GM04503 (cell line): ENCODE data around the gene TMEM253.

Experiments used
- DNase-seq: peaks from one replicate; pipeline ENCODE4 v3.0.0-alpha.2; 2012; ENCODE audit warnings: low read depth

Gene TMEM253

GRCh38 chr14:21100931-21101330, at the start of gene TMEM253:
TSS of gene TMEM253 (plus strand) at chr14:21101066. CDS start at chr14:21101344, 278 bp downstream.
- no peak for DNase-seq

- no peak for DNase-seq
These were observed 47.4 kb upstream of the TMEM253 start for GRCh38 chr14:21053184-21054122.

- DNase-seq, result no peak
These were observed 46.6 kb upstream of the TMEM253 start for GRCh38 chr14:21054123-21054767.

GRCh38 chr14:21054768-21055145, 46.1 kb upstream of the TMEM253 start:
- no peak for DNase-seq

GRCh38 chr14:21055432-21056117, 45.3 kb upstream of the TMEM253 start:
- no peak for DNase-seq

GRCh38 chr14:21056520-21057163, 44.2 kb upstream of the TMEM253 start:
- no peak for DNase-seq

- no peak for DNase-seq
These were observed 42.8 kb upstream of the TMEM253 start, which contains the start of gene RNASE8 for GRCh38 chr14:21057803-21058675. TSS of gene RNASE8 (plus strand) at chr14:21057822. CDS start at chr14:21057893, 71 bp downstream.

GRCh38 chr14:21058903-21059302, 42.0 kb upstream of the TMEM253 start:
- no peak for DNase-seq

GRCh38 chr14:21059842-21060613, 40.8 kb upstream of the TMEM253 start:
- DNase-seq, result no peak

- DNase-seq, result no peak
These were observed 40.1 kb upstream of the TMEM253 start for GRCh38 chr14:21060614-21061346.

- DNase-seq, result no peak
These were observed 39.6 kb upstream of the TMEM253 start for GRCh38 chr14:21061347-21061668.

- DNase-seq, result no peak
These were observed 37.4 kb upstream of the TMEM253 start for GRCh38 chr14:21063479-21063878.

GRCh38 chr14:21066882-21067502, 33.9 kb upstream of the TMEM253 start:
- no peak for DNase-seq

GRCh38 chr14:21068521-21069387, 32.1 kb upstream of the TMEM253 start:
- no peak for DNase-seq

- no peak for DNase-seq
These were observed 31.3 kb upstream of the TMEM253 start for GRCh38 chr14:21069388-21070082.

GRCh38 chr14:21070083-21070609, 30.7 kb upstream of the TMEM253 start, which contains the start of gene ARHGEF40:
TSS of gene ARHGEF40 (plus strand) at chr14:21070304. CDS start at chr14:21070397, 93 bp downstream.
- no peak for DNase-seq

- DNase-seq, result no peak
These were observed 30.1 kb upstream of the TMEM253 start for GRCh38 chr14:21070610-21071224.
